Measurements from ENCODE around the gene DNAAF5. TPM values are rescaled to one million over a fixed set of nuclear protein-coding genes. Genes with fewer than 3 reads are reported as not detected.

Gene DNAAF5
- total and polyA plus RNA-seq, 2 experiments from 2014 or later, result 32.7 to 93.8 TPM

DNA sequence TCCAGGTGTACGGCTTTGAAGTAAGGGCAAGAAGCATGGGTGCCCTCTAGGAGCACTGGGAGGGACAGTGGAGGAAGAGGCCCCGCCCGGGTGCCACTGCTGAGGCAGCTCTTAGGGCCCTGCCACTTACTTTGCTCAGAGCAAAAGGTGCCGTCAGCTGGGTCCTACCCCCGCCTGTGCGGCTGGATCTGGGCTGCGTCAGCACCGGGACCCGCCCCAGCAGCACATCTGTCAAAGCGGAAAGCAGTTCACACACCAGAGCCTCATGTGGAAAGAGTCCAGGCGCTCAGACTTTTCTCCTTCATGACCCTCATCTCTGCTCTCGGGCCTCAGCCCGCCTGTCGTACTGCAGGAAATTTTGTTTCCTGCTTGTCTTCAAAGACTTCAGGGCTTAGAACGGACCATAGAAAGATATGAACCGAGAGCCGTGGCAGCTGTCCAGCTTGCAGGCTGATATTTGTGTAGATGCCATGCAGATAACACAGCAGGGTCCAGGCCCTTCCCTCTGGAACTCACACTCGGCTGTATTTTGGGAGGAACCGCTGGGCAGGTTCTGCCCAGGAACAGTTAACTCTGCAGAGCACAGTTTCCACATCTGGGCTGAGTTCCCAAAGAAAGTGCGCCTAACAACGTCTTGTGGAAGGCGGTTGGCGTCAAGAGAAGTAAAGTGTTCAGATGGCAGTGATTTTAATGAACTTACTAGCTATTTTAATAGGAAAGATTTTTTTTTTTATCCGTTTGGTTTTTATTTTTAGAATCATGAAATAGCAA, 44.9 kb downstream of the DNAAF5 start:
- peak; percentile 63 to 77 for DNase-seq (ENCODE audit: low read depth in 1 of 2, low spot score in 1 of 2)
- no peaks in the 10 kb centered on the region for H3K36me3 ChIP-seq
- H3K27me3 ChIP-seq, result no peaks in the 10 kb centered on the region
- peaks cover 20% of the 10 kb centered on the region for H3K4me1 ChIP-seq (ENCODE audit: low read depth)
- peak overlapping the region; percentile 82 for H3K27ac ChIP-seq
- H3K4me3 ChIP-seq, result no peak overlapping the region
- no peaks in the 10 kb centered on the region for H3K9me3 ChIP-seq (ENCODE audit: low read depth)
- TF ChIP-seq, protein P1, sequence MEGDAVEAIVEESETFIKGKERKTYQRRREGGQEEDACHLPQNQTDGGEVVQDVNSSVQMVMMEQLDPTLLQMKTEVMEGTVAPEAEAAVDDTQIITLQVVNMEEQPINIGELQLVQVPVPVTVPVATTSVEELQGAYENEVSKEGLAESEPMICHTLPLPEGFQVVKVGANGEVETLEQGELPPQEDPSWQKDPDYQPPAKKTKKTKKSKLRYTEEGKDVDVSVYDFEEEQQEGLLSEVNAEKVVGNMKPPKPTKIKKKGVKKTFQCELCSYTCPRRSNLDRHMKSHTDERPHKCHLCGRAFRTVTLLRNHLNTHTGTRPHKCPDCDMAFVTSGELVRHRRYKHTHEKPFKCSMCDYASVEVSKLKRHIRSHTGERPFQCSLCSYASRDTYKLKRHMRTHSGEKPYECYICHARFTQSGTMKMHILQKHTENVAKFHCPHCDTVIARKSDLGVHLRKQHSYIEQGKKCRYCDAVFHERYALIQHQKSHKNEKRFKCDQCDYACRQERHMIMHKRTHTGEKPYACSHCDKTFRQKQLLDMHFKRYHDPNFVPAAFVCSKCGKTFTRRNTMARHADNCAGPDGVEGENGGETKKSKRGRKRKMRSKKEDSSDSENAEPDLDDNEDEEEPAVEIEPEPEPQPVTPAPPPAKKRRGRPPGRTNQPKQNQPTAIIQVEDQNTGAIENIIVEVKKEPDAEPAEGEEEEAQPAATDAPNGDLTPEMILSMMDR (IDR thresholded peaks at IDR 0.05; ENCODE audit: low read depth, low read length), result no peak

DNA sequence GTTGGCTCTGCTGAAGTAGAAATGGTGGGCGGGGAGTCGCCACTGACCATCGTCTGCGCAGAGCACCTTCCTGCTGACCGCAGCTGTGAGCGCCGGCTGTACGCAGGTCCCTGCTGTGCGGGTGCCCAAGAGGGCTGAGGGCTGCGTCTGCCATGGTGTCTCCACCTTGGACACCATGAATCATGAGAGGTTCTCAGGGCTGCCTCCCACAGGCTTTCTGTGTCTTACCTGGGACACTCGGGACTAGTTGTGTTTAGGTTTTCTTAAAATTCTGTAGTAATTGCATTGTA, 45.5 kb downstream of the DNAAF5 start:
- no peaks in the 10 kb centered on the region for H3K9me3 ChIP-seq (ENCODE audit: low read depth)
- TF ChIP-seq, protein P1 (IDR thresholded peaks at IDR 0.05; ENCODE audit: low read depth, low read length), result no peak
- DNase-seq (ENCODE audit: low read depth in 1 of 2, low spot score in 1 of 2), result no peak
- peak overlapping the region; percentile 82 for H3K27ac ChIP-seq
- H3K4me3 ChIP-seq, result no peak overlapping the region
- no peaks in the 10 kb centered on the region for H3K27me3 ChIP-seq
- peaks cover 2% of the 10 kb centered on the region for H3K36me3 ChIP-seq
- H3K4me1 ChIP-seq (ENCODE audit: low read depth), result peaks cover 20% of the 10 kb centered on the region

DNA sequence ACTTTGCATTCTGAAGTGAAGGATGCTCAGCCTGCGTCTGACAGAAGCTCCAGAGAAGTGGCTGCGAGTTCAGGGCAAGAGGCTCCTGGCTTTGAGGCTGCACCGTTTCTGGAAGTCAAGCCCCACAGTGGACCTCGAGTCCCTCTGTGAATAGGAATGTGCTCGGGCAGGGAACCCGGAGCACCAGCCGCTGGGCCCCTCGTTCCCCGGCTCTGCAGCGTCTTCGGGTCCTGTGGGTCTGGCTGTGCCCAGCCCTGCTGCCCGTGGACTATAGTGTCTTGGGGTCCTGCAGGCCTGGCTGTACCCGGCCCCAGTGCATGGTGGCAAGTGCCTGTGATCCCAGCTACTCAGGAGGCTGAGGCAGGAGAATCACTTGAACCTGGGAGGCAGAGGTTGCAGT, 45.9 kb downstream of the DNAAF5 start:
- Histone ChIP-seq H3K27ac (no peak overlapping the region), H3K36me3 (peaks cover 2% of the 10 kb centered on the region), H3K4me3 (no peak overlapping the region), H3K27me3 (no peaks in the 10 kb centered on the region), H3K4me1 (ENCODE audit: low read depth) (peaks cover 20% of the 10 kb centered on the region), H3K9me3 (ENCODE audit: low read depth) (no peaks in the 10 kb centered on the region)
- DNase-seq (ENCODE audit: low read depth in 1 of 2, low spot score in 1 of 2), result no peak
- TF ChIP-seq, protein P1 (IDR thresholded peaks at IDR 0.05; ENCODE audit: low read depth, low read length), result no peak

DNA sequence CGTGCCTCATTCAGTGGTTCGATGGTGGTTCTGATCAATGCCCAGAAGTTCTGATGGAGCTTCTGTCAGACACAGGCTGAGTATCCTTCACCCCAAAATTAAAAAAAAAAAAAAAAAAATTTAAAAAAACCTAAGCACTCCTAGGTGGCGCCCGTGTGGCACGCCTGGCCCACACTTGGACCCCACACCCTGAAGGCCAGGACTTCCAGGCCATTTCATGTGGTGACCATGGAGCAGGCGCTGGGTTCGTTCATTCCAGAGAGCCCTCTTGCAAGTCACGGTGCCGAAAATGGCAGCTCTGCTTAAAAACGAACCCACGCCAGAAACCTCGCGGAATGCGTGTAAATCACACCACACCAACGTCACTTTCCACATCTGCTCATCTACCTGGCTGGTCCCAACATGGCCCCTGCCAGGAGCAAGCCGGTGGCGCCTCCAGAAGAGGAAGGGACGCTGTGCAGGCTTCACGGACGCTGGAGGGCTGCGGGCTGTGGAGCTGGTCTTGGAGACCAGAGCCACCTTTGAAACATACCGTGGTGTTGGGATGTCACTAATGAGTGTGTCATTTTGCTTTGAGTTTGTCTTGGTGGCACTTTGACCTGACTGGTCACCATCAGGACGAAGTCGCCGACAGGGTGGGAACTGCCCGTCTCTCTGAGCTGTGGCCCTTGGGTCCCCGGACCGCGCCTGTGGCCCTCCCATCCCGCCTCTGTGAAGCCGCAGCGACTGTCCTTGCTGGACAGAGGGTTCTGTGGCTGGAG, 46.5 kb downstream of the DNAAF5 start:
- H3K27ac ChIP-seq, result no peak overlapping the region
- TF ChIP-seq, protein P1 (IDR thresholded peaks at IDR 0.05; ENCODE audit: low read depth, low read length), result no peak

DNA sequence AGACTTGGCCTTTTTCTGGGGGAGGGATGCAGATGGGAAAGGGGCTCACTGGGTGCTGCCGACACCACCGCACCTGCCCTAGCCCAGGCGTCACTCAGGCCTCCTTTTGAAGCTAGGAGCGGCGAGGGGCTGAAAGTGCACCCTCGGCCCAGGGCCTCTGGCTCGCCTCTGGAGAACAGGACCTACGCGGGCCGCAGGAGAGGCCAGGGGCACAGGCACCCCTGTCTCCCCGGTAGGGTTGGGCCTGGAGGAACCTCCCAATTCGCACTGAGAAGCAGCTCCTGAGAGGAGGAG, 47.1 kb downstream of the DNAAF5 start:
- H3K9me3 ChIP-seq (ENCODE audit: low read depth), result no peaks in the 10 kb centered on the region
- peaks cover 20% of the 10 kb centered on the region for H3K4me1 ChIP-seq (ENCODE audit: low read depth)
- no peak for DNase-seq (ENCODE audit: low read depth in 1 of 2, low spot score in 1 of 2)
- no peak overlapping the region for H3K4me3 ChIP-seq
- TF ChIP-seq, protein P1 (IDR thresholded peaks at IDR 0.05; ENCODE audit: low read depth, low read length), result no peak
- H3K27ac ChIP-seq, result no peak overlapping the region
- peaks cover 7% of the 10 kb centered on the region for H3K36me3 ChIP-seq
- no peaks in the 10 kb centered on the region for H3K27me3 ChIP-seq

More for the DNA sequence above, 46.5 kb downstream of the DNAAF5 start:
- Histone ChIP-seq H3K27me3 (no peaks in the 10 kb centered on the region), H3K4me1 (ENCODE audit: low read depth) (peaks cover 20% of the 10 kb centered on the region), H3K4me3 (no peak overlapping the region), H3K36me3 (peaks cover 3% of the 10 kb centered on the region), H3K9me3 (ENCODE audit: low read depth) (no peaks in the 10 kb centered on the region)
- DNase-seq (ENCODE audit: low read depth in 1 of 2, low spot score in 1 of 2), result no peak
